ENCODE data around the gene WDR33.

DNA sequence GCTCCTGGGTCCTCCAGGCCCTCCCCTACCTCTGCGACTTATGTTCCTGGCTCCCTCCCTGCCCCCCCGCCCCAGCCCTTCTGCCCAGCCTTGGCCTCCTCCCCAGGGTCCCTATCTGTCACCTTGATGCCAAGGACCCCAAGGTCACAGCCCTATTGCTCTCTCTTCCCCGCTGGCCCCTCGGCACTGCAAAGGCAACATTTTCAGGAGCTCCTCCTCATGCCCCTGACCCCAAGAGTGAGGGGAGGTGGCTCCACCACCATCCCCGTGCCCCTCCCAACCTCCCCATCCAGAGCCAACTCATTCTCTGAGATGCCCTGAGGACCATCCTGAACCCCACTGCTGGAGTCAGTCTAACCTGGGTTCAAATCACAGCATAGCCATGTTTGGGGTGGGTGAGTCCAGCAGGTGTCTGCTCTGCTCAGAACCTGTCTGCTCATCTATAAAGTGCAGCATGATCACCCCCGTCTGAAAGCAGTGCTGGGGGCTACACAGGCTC lies 147.4 kb downstream of the WDR33 start:
- TF ChIP-seq POLR2AphosphoS5 (IDR thresholded peaks at IDR 0.05; ENCODE audit: low read depth, low read length) (no peak), POLR2A (IDR thresholded peaks at IDR 0.05; ENCODE audit: low read depth, low read length) (no peak)
